ENCODE data around the gene MRPL12. TPM values are rescaled to one million over a fixed set of nuclear protein-coding genes. Genes with fewer than 3 reads are reported as not detected.

The MRPL12 gene
- total and polyA plus RNA-seq, 2 of the 13 experiments (the other 11 are each of a cell fraction or from before 2014, with no cell fraction given): 39.1 to 94.1 TPM

- intact Hi-C loops (cut with micrococcal nuclease; ENCODE audit: unreplicated experiment): no loop called here
- Histone ChIP-seq H3K27ac (ENCODE audit: extremely low read length, insufficient read depth, low read length) (no peak overlapping the region), H4K20me1 (ENCODE audit: insufficient read depth, low read length) (no peaks in the 10 kb centered on the region), H3K4me2 (ENCODE audit: low read depth, low read length) (no peak overlapping the region), H3K4me1 (ENCODE audit: insufficient read depth, low read length) (peaks cover 14% of the 10 kb centered on the region), H2AFZ (ENCODE audit: low read length) (no peak overlapping the region), H3K79me2 (ENCODE audit: insufficient read depth, low read length) (peaks cover 8% of the 10 kb centered on the region), H3K36me3 (replicated peaks in 1 of 2; ENCODE audit: control insufficient read depth in 1 of 2, insufficient read depth in 2 of 2, low read length in 2 of 2) (peaks cover 33 to 55% of the 10 kb centered on the region in 2 experiments), H3K4me3 (replicated peaks in 1 of 3; ENCODE audit: insufficient read depth in 1 of 3, low read depth in 2 of 3, low read length in 3 of 3) (no peak overlapping the region), H3K9me3 (ENCODE audit: low read length) (no peaks in the 10 kb centered on the region), H3K9ac (ENCODE audit: insufficient read depth, low read depth, low read length) (no peak overlapping the region), H3K27me3 (ENCODE audit: control insufficient read depth in 1 of 2, insufficient read depth in 2 of 2, low read length in 2 of 2) (no peaks in the 10 kb centered on the region)
- ChIA-PET CTCF (ENCODE audit: low intra/inter-chr PET ratio, low total read pairs) (no interaction called here), POLR2A (interaction anchor here (2.1 to 3.9 kb wide), 2 partner anchors 10 to 30 kb away, joined by 8 to 26 read pairs; partner anchors contain the start of genes ARL16, HGS and MRPL12)
- ATAC-seq (no peak; the same call in 2 of the 3 replicates), FAIRE-seq (no peak), DNase-seq (ENCODE audit: low spot score) (no peak)
- BruUV-seq (replicated peaks): no TSS peak
- no peak for TF ChIP-seq TBX3 (IDR thresholded peaks at IDR 0.05; ENCODE audit: borderline replicate concordance)
- TF ChIP-seq KLF12 (CRISPR knock-in tag; IDR thresholded peaks at IDR 0.05; ENCODE audit: borderline replicate concordance): no peak
- no peak for TF ChIP-seq ELF3 (CRISPR knock-in tag; IDR thresholded peaks at IDR 0.05)
- no peak for TF ChIP-seq PBX3 (CRISPR knock-in tag; IDR thresholded peaks at IDR 0.05; ENCODE audit: borderline replicate concordance)
- TF ChIP-seq ZNF317 (CRISPR knock-in tag; IDR thresholded peaks at IDR 0.05): no peak
- TF ChIP-seq, protein P1, sequence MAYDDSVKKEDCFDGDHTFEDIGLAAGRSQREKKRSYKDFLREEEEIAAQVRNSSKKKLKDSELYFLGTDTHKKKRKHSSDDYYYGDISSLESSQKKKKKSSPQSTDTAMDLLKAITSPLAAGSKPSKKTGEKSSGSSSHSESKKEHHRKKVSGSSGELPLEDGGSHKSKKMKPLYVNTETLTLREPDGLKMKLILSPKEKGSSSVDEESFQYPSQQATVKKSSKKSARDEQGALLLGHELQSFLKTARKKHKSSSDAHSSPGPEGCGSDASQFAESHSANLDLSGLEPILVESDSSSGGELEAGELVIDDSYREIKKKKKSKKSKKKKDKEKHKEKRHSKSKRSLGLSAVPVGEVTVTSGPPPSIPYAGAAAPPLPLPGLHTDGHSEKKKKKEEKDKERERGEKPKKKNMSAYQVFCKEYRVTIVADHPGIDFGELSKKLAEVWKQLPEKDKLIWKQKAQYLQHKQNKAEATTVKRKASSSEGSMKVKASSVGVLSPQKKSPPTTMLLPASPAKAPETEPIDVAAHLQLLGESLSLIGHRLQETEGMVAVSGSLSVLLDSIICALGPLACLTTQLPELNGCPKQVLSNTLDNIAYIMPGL (CRISPR knock-in tag; IDR thresholded peaks at IDR 0.05; ENCODE audit: borderline replicate concordance in 1 of 2, low read depth in 1 of 2): no peak
- no peak for TF ChIP-seq THYN1 (CRISPR knock-in tag; IDR thresholded peaks at IDR 0.05; ENCODE audit: borderline replicate concordance, low read depth)
- TF ChIP-seq ZNF3 (CRISPR knock-in tag; IDR thresholded peaks at IDR 0.05): no peak
- TF ChIP-seq GABPB1 (CRISPR knock-in tag; IDR thresholded peaks at IDR 0.05): no peak; the same call in 1 of the 2 replicates
- TF ChIP-seq ZNF264 (CRISPR knock-in tag; IDR thresholded peaks at IDR 0.05): no peak
- TF ChIP-seq, protein P2, sequence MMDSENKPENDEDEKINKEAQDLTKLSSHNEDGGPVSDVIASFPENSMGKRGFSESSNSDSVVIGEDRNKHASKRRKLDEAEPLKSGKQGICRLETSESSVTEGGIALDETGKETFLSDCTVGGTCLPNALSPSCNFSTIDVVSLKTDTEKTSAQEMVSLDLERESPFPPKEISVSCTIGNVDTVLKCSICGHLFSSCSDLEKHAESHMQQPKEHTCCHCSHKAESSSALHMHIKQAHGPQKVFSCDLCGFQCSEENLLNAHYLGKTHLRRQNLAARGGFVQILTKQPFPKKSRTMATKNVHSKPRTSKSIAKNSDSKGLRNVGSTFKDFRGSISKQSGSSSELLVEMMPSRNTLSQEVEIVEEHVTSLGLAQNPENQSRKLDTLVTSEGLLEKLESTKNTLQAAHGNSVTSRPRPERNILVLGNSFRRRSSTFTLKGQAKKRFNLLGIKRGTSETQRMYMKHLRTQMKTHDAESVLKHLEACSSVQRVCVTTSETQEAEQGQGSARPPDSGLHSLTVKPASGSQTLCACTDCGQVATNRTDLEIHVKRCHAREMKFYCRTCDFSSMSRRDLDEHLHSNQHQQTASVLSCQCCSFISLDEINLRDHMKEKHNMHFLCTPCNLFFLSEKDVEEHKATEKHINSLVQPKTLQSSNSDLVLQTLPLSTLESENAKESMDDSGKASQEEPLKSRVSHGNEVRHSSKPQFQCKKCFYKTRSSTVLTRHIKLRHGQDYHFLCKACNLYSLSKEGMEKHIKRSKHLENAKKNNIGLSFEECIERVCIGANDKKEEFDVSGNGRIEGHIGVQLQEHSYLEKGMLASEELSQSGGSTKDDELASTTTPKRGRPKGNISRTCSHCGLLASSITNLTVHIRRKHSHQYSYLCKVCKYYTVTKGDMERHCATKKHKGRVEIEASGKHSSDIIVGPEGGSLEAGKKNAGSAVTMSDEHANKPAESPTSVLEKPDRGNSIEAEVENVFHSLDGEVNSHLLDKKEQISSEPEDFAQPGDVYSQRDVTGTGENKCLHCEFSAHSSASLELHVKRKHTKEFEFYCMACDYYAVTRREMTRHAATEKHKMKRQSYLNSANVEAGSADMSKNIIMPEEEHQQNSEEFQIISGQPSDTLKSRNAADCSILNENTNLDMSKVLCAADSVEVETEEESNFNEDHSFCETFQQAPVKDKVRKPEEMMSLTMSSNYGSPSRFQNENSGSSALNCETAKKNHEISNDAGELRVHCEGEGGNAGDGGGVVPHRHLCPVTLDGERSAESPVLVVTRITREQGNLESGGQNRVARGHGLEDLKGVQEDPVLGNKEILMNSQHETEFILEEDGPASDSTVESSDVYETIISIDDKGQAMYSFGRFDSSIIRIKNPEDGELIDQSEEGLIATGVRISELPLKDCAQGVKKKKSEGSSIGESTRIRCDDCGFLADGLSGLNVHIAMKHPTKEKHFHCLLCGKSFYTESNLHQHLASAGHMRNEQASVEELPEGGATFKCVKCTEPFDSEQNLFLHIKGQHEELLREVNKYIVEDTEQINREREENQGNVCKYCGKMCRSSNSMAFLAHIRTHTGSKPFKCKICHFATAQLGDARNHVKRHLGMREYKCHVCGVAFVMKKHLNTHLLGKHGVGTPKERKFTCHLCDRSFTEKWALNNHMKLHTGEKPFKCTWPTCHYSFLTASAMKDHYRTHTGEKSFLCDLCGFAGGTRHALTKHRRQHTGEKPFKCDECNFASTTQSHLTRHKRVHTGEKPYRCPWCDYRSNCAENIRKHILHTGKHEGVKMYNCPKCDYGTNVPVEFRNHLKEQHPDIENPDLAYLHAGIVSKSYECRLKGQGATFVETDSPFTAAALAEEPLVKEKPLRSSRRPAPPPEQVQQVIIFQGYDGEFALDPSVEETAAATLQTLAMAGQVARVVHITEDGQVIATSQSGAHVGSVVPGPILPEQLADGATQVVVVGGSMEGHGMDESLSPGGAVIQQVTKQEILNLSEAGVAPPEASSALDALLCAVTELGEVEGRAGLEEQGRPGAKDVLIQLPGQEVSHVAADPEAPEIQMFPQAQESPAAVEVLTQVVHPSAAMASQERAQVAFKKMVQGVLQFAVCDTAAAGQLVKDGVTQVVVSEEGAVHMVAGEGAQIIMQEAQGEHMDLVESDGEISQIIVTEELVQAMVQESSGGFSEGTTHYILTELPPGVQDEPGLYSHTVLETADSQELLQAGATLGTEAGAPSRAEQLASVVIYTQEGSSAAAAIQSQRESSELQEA (CRISPR knock-in tag; IDR thresholded peaks at IDR 0.05; ENCODE audit: not compliant biosample characterization): no peak
- WGBS (ENCODE audit: low lambda C conversion rate): 98% methylated on average over 16 of the region's 16 CpGs
- in situ Hi-C loops (cut with HindIII; ENCODE audit: extremely low pct_ligation_motif_present, low pct_unique_long_range_greater_than_20kb): no loop called here
Observed at GRCh38 chr17:81672954-81673353, 30.2 kb upstream of the MRPL12 start.

All from HepG2 (cell line).